Stimulated activated CD8-positive, alpha-beta memory T cell treated with anti-CD3 and anti-CD28 coated beads, Interleukin-4, amount 100 ng/mL, for 48 hours (primary cell): ENCODE data around the gene COMMD7.
A peak's percentile ranks its signal among the peaks of the same experiment; 100 is the strongest.

ENCODE experiments used
- DNase-seq: peaks from one replicate; pipeline ENCODE4 v3.0.0-alpha.2; 2020

COMMD7 gene

GRCh38 chr20:32672982-32673851, 70.0 kb downstream of the COMMD7 start:
- peak; percentile 59 for DNase-seq

- DNase-seq = peak; percentile 36
Observed at GRCh38 chr20:32672394-32672981, 70.8 kb downstream of the COMMD7 start.

GRCh38 chr20:32670773-32671455, 72.4 kb downstream of the COMMD7 start:
- no peak for DNase-seq

GRCh38 chr20:32667027-32667426, 76.2 kb downstream of the COMMD7 start:
- DNase-seq = no peak

- no peak for DNase-seq
Observed at GRCh38 chr20:32664678-32665159, 78.5 kb downstream of the COMMD7 start.

GRCh38 chr20:32664012-32664677, 79.1 kb downstream of the COMMD7 start:
- no peak for DNase-seq

GRCh38 chr20:32663335-32664011, 79.8 kb downstream of the COMMD7 start:
- DNase-seq = no peak

GRCh38 chr20:32661820-32662528, 81.3 kb downstream of the COMMD7 start:
- no peak for DNase-seq

- no peak for DNase-seq
Observed at GRCh38 chr20:32660661-32661060, 82.6 kb downstream of the COMMD7 start.

- DNase-seq = no peak
Observed at GRCh38 chr20:32656827-32657226, 86.4 kb downstream of the COMMD7 start.

- DNase-seq = no peak
Observed at GRCh38 chr20:32655903-32656512, 87.3 kb downstream of the COMMD7 start.

GRCh38 chr20:32652739-32653526, 90.3 kb downstream of the COMMD7 start:
- peak; percentile 94 for DNase-seq
